Measurements from ENCODE around the gene TSPEAR.

The TSPEAR gene

GRCh38 chr21:44544566-44544965, 166.8 kb downstream of the TSPEAR start:
- no peak for ATAC-seq
- TF ChIP-seq RARB (CRISPR knock-in tag; IDR thresholded peaks at IDR 0.05) (no peak), ARNTL (CRISPR knock-in tag; IDR thresholded peaks at IDR 0.05; ENCODE audit: borderline replicate concordance, low read depth) (no peak), CSRNP3 (CRISPR knock-in tag; IDR thresholded peaks at IDR 0.05) (no peak), ZNF8 (CRISPR knock-in tag; IDR thresholded peaks at IDR 0.05) (no peak), ZFP3 (CRISPR knock-in tag; IDR thresholded peaks at IDR 0.05) (no peak), SNAI2 (CRISPR knock-in tag; IDR thresholded peaks at IDR 0.05) (no peak), CREB5 (CRISPR knock-in tag; IDR thresholded peaks at IDR 0.05; ENCODE audit: low read depth) (no peak), TCF4 (CRISPR knock-in tag; IDR thresholded peaks at IDR 0.05; ENCODE audit: borderline replicate concordance) (no peak), POU6F1 (CRISPR knock-in tag; IDR thresholded peaks at IDR 0.05; ENCODE audit: borderline replicate concordance, low read depth) (no peak), ZC3H10 (CRISPR knock-in tag; IDR thresholded peaks at IDR 0.05) (no peak), ESRRG (CRISPR knock-in tag; IDR thresholded peaks at IDR 0.05) (no peak), ISL1 (CRISPR knock-in tag; IDR thresholded peaks at IDR 0.05) (no peak), ZNF70 (CRISPR knock-in tag; IDR thresholded peaks at IDR 0.05) (no peak)

GRCh38 chr21:44542716-44543115, 168.7 kb downstream of the TSPEAR start:
- TF ChIP-seq CSRNP3 (CRISPR knock-in tag; IDR thresholded peaks at IDR 0.05) (no peak), GLIS3 (CRISPR knock-in tag; IDR thresholded peaks at IDR 0.05) (no peak), ZFP30 (CRISPR knock-in tag; IDR thresholded peaks at IDR 0.05) (no peak), CREB5 (CRISPR knock-in tag; IDR thresholded peaks at IDR 0.05; ENCODE audit: low read depth) (no peak), BACH2 (CRISPR knock-in tag; IDR thresholded peaks at IDR 0.05; ENCODE audit: borderline replicate concordance) (no peak), RARB (CRISPR knock-in tag; IDR thresholded peaks at IDR 0.05) (no peak), PPARA (CRISPR knock-in tag; IDR thresholded peaks at IDR 0.05; ENCODE audit: borderline replicate concordance) (no peak), TCF4 (CRISPR knock-in tag; IDR thresholded peaks at IDR 0.05; ENCODE audit: borderline replicate concordance) (no peak), ZC3H10 (CRISPR knock-in tag; IDR thresholded peaks at IDR 0.05) (no peak), ESRRG (CRISPR knock-in tag; IDR thresholded peaks at IDR 0.05) (no peak), TSHZ2 (CRISPR knock-in tag; IDR thresholded peaks at IDR 0.05) (no peak), POU6F1 (CRISPR knock-in tag; IDR thresholded peaks at IDR 0.05; ENCODE audit: borderline replicate concordance, low read depth) (no peak), ISL1 (CRISPR knock-in tag; IDR thresholded peaks at IDR 0.05) (no peak)
- no peak for ATAC-seq

Measured in SK-N-SH treated with all-trans-retinoic acid at 6 μM for 48 hours (cell line).